ENCODE results near the gene ODR4.
"Not testable (repeated sequence)": the region's sequence is repeated elsewhere in the genome, so short reads cannot be mapped to it uniquely, and the experiment has no call there.

Gene ODR4

DNA sequence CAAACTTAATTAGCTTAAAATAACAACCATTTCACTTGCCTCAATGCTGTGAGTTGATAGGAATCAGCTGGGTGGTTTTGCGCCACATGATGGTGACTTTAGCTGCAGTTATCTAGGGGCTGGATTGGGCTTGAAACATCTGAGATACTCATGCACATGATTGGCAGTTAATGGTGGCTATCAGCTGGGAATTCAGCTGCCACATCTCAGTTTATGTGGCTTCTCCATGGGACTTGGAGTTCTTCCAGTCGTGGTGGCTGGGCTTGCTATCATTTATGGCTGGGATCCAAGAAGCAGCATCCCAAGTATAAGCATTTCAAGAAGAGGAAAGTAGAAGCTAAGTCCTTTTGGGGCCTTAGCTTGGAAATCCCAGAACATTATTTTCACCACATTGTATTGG, 48.9 kb downstream of the ODR4 start:
- no peak for FAIRE-seq

GRCh38 chr1:186426118-186426517, 50.5 kb downstream of the ODR4 start:
- no peak for FAIRE-seq

GRCh38 chr1:186429017-186429416, 53.4 kb downstream of the ODR4 start:
- no peak for FAIRE-seq

DNA sequence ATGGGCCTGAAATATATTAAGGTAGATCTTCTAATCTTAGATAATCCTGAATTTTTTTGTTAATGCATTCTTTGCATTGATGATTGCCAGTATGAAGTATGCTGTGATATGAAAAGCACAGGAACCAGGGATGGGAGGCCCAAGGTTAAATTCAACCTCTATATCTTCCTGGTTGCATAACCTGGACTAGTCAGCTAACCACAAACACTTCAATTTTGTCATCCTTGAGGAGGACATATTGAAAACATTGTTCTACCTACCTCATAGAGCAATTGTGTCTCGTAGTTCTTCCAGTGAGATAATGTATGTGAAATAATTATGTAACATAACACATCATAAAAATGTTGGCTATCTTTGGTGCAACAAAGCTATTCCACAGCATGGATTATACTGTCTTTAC, 59.7 kb downstream of the ODR4 start:
- FAIRE-seq: no peak

- FAIRE-seq: no peak
These were observed 62.9 kb downstream of the ODR4 start for GRCh38 chr1:186438567-186438966.

DNA sequence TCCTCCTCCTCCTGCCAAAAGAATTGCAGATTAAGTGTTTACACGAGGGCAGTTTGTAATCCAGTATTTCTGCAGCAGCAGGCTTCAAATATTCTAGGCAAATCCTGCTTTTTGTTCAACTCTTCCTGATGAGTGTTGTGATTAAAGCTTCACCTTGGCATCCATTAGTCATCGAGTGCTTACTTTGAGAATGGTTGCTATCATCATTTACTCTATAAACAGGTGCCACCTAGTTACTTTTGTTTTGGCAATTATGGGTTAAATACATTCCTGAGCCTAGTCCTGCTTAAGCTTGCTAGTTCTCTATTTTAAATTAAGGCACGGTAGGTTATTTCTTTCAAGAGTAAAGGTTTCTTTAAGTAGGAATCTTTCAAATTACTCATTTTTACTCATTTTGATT, 64.9 kb downstream of the ODR4 start:
- FAIRE-seq: no peak

DNA sequence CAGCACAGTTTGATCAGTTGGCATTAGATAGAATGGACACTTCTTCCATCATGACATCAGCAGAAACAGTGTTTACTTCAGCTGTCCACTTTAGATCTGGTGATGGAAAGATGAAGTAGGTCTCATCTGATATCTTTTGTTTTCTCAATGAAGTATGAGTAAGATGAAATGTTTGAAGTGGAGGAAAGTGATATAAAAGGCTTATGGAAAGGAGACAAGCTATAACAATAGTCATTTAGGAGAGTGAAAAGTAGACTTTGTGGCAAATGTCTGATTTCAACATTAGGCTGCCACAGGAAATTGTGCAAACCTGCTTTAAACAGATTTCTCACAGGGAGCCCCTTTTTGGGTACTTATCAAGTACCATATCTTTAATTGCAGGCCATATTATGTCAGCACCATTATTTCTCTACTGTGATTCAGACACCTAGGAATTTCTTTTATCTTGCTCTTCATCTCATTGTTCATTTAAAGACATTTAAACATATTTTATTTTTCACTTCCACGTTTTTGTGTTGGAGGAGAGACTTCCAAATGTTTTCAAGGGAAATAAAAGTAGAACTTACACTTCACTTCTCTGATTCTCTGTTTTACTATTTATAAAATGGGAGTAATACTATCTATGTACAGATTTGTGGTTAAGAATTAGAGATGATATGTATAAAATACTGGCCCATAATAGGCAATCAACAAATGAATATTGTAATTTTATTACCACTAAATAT, 67.2 kb downstream of the ODR4 start:
- no peak for FAIRE-seq

GRCh38 chr1:186443638-186444037, 68.0 kb downstream of the ODR4 start:
- FAIRE-seq: no peak

DNA sequence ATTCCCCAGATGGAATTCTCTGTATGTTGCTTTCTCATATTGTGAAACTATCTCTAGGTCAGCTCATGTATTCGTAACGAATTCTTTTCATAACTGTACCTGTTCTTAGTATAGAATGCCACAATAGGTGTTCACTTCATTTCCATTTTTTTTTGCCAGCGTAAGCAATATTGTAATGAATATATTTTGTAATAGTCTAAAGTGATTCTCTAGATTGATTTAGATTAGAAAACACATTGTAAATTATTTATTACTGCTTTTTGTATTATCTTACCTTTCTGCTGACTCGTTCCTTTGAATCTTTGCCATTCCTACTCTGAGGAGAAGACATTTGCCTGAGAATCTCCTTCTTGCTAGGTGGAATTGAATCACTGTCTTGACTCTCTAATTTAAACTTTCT, 70.5 kb downstream of the ODR4 start:
- no peak for FAIRE-seq

- no peak for FAIRE-seq
These were observed 79.3 kb downstream of the ODR4 start for GRCh38 chr1:186454981-186455380.

- no peak for FAIRE-seq
These were observed 81.2 kb downstream of the ODR4 start for GRCh38 chr1:186456729-186457255.

GRCh38 chr1:186459161-186459560, 83.5 kb downstream of the ODR4 start:
- FAIRE-seq: not testable (repeated sequence)

GRCh38 chr1:186461014-186461413, 85.4 kb downstream of the ODR4 start, which contains the start of gene PDC:
Gene PDC, minus strand, starts transcription at chr1:186461114. Its CDS starts 11,655 bp downstream, at chr1:186449459.
- FAIRE-seq: no peak

GRCh38 chr1:186463511-186463910, 87.9 kb downstream of the ODR4 start:
- FAIRE-seq: no peak

DNA sequence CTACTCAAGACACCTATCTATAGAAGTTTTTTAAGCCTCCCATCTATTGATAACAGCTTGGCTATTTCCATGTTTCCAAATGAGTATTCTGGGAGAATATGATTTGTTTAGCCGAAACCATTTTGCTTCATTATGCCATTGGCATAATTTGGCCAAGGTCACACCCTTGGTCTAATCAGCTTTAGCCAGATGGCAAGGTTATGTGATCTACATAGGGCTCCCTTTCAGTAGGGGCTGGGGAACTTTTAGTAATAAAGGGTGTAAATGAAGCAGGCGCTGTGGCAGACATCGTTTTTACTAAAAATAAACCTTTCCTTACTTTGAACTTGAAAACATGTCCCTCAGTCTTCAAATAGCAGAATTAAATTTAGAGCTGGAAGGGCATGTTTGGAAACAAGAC, 88.3 kb downstream of the ODR4 start:
- no peak for FAIRE-seq

GRCh38 chr1:186465491-186465890, 89.9 kb downstream of the ODR4 start:
- not testable (repeated sequence) for FAIRE-seq

DNA sequence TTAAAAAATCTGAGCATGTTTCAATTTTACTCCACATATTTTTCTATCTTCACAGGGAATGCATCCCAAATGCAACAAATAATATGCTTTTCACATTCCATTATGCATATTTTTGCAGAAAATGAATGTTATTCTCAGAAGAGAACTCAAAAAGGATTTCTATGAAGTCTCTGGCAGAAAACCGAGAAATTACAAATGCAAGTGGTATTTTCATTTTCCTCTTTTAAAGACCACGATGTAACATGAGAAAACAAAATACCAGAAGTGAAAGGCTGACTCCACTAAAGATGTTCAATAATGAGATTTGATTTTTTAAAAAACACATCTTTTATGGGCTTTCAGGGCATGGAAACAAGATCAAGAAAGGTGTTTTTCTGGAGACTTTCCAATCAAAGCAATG, 90.3 kb downstream of the ODR4 start:
- FAIRE-seq: no peak

Data from A204.1 (cell line).